ENCODE results near the gene LMX1A.

The LMX1A gene

DNA sequence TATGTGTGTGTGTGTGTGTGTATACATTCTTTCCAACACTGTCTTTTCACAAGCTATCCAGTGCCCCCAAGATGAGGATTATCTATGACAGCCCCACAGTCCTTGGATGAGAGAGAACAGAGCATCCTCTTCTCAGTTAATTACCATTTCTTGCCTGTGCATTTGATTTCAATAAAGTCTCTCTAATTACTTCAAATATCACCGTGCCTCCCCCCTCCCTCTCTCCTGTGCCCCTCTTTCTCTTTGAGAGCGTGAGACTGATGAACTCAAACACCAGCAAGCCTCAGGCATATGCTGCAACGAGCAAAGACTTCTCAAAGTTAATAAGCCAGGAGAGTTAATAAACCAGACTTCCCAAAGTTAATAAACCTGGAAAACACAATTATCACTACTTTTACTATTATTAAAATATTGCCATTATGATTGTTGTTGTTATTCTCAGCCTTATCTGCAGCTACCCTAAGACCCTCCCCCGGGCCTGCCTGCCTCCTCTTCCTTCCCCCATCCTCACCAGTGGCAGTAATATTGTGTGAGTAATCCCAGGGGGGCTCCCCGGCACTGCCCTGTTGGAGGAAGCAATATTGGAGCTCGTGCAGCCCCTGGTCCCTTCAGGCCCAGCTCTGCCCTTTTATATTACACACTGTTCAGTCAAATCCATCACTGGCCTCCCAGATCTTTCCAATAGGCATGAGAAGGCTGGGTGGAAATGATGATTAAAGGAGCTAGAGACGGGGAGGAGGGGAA is 30.9 kb downstream of the LMX1A start:
- DNase-seq (ENCODE audit: low read depth) = no peak

DNA sequence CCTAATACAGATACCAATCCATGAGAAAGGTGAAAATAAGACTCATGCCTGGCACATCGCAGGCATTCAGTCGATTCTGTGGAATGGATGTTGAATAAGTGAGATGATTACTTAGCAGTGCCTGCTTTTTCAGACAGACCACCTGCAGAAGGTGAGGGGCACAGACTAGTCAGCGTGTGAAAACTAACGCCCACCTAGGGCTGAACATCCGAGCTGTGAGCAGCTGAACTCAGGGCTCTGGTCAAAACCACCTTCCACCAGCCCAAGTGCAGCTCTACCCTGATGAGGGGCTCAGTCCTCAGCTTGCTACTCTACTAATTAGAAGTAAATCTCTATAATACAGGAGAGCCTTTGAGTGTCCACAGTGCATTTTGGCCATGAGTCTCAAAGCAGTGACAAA is 32.5 kb downstream of the LMX1A start:
- no peak for DNase-seq (ENCODE audit: low read depth)

DNA sequence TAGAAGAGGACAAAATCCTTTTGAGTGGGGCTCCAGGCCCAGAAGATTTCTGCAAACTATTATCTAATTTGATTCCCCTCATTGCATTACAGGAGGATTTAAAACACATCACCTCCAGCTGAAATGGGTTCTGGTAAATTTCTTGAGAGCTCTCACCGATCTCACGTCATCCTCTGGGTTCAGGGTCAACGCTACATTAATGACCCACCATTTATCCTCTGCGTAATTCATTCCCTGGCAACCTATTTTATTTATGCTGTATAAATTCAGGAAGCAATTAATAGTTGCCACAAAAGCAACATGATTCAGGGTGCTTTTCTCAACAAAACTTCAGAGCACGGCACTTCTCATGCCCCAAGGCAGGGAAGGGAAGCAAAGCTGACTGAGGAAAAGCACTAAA is 38.9 kb downstream of the LMX1A start:
- DNase-seq (ENCODE audit: low read depth) = no peak

DNA sequence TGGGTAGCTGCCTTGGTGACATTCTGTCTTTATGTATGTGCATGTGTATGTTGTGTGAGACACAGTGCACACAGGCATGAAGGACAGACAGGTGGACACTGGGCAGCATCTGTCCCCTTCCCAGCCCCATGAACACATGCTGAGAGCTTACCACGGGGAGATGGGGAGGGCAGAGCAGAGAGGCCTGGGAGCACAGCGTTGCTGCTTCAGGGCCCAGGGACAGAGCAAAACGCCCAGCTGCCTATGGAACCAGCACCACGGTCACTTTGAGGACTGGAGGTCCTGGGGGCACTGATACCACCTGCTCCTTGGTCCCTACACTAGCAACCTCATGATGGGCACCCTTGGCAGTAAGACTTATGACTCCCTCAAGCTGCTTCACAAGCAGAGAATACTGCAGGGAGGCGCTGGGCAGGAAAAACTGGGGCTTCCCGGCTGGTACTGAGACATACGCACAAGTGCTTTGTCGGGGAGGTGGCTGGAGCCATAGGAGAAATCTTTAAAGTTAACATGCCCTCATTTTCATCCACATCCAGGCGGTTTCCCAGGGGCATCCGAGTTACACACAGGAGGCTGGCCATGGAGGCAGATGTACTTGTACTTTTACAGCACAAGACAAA is 40.3 kb downstream of the LMX1A start:
- no peak for DNase-seq (ENCODE audit: low read depth)

DNA sequence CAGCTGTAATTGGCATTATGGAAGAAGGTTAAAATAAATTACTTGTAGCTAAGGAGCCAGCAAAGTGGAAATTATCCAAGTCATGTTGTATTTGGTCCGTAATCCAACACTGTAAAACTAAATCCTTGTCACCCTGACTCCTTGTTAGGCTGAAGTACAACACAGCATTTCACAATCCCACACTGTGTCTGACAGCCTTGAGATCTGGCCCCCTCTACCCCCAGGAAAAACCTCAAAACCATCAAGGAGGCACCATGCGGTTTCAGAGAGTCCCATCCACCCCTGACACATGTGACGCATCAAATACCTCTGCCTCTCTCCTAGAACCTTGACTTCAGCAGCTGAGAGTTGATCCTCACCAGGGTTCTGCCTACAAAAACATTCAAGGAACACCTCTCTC is 41.0 kb downstream of the LMX1A start:
- DNase-seq (ENCODE audit: low read depth) = no peak

DNA sequence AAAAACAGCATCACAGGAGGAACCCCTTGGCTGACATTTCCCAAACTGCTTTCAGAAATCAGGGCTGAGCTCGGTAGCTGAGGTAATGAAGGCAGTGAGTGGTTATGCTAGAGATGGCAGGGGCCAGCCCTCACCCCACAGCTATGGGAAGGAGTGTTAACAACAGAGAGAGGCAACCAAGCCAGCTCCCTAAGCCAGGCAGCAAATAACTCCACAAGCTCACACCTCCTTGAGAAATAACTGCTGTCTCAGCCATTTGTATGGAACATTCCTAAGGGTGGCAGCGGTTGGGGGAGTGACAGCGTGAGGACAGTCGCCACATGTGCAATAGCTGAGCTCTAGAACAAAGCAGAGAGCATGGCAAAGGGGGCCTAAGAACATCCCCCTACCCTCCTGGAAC is 42.6 kb downstream of the LMX1A start:
- no peak for DNase-seq (ENCODE audit: low read depth)

DNA sequence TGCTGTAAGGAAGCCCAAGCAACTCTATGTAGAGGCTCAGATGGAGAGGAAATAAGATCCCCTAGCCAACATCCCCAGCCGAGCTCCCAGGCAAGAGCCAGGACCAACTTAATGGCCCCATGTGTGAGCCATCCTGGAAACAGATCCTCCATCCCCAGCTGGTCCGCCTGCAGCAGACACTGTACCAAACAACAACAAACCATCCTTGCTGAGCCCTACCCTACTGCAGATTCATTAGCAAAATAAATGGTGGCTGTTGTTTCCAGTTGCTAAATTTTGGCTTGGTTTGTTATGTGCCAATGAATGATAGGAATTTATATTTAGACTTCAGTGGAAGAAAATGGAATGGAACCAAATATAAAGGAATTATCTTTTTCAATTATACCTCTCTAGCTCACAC is 43.9 kb downstream of the LMX1A start:
- DNase-seq (ENCODE audit: low read depth) = no peak

DNA sequence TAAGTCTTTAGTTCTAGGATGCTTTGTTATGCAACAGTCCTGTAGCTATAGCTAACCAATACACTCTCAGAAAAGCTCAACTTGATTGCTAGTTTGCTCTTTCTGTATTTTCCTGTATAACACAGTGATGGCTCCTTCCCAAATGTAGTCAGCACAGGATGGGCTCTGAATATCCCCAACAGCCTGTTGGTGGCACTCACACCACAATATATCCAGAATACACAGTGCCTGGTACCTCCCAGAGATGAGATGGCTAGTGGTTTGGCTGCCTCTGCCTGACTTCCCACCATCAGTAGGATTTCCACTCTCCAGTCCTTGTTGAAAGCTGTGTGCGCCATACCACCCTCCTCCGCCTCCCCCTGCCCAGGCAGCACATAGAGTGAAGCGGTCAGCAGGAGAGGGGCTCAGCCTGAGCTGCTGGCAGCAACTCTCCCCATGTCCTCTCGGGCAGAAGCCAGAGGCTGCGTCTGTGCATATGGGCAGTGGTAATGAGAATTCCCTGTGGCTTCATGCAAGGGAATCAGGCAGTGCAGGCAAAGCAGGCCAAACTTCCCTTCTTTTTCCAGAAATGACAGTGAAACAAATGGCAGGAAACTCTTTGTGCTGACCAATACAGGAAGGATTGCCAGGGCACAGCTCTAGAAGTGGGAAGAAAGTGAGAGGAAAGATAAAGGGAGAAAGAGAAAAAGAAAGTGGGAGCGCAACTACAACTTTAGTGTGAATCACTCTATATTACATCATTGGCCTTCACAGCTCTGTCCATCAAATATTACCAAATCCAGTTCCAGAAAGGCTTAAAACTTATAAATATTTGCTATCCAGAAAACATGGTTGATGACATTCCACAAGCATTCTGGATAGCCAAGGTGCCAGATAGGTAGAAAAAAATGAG is 49.7 kb downstream of the LMX1A start:
- no peak for DNase-seq (ENCODE audit: low read depth)

DNA sequence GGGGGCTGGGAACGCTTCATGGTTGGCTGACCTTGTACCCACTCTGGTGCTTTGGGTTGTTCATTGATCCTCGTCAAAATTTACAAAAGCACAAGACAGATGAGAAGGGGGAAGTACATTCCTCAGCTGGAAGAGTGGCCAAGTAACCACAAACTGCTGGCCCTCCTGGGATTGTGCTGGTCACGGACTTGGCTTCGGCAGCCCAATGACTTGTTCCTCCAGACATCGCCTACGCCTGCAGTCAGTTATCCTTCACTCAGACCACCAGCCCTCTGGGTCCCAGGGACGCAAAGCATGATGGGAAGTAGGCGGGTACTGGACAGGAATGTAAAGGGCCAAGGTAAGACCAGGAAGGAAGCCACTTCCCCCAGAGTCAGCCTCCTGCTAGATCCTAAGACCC is 53.1 kb downstream of the LMX1A start:
- DNase-seq (ENCODE audit: low read depth) = no peak

DNA sequence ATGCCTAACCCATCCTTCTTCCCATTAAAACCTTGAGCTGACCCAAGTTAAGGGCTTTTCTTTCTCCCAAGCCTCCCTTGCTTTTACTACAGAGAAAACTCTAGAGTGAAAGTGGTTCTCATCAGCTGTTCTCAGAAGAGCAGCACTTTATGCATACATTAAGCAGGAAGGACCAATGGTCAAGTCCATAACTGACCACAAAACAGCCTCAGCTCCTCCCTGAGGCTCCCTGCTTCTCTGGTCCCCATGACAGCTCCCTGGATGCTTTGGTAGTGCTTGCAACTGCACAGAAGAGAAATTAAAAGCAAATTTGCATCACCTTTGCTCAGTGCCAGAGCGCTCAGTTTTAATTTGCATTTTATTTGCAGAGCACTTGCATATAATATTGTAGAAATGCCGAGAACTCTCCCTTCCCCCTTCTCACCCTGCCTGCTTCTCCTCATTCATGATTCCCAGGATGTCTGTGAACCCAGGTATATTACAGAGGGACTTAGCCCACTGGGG is 56.1 kb downstream of the LMX1A start:
- DNase-seq (ENCODE audit: low read depth) = no peak

DNA sequence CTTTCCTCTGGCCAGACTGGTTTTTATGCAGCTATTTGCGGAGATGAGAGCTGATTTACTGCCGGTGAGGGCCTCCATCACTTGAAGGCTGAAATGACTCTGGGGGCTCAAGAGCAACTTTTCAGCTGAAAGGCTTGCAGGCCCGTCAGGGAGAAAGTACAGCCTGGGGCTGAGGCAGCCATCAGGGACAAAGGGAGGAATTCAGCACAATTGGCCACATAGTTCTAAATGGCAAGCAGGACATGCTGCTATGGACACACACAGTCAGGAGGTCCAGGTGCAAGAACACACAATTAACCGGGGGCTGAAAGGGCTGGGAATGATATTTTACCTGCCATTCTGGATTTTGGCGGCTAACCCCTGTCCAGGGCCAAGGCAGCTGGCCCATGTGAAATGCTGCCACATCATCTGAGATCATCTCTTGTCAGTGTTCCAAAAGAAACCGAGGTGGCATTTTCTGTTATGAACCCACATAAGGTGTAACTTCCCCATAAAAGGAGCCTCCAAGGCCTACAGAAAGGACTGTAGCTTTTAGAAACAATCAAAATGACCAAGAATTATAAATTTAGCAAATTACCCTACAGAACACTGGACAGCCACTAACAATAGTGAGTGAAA is 58.2 kb downstream of the LMX1A start:
- no peak for DNase-seq (ENCODE audit: low read depth)

DNA sequence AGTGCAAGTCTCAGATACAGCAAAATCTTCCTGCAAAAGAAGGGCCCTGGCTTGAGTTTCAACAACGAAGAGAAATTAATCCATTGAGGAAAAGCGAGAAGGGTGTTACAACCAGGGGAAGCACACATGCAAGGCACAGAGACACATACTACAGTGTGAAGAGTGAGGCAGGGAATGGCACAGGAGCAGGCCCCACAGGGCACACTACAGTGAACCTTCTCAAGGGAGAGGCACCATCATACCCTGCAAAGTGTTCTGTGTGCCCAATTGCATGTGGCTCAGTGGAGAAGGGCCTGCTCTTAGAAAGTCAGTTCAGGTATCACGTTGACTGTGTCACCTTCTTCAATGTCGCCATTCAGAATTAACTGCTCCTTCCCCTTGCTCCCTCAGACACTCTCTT is 60.3 kb downstream of the LMX1A start:
- no peak for DNase-seq (ENCODE audit: low read depth)

DNA sequence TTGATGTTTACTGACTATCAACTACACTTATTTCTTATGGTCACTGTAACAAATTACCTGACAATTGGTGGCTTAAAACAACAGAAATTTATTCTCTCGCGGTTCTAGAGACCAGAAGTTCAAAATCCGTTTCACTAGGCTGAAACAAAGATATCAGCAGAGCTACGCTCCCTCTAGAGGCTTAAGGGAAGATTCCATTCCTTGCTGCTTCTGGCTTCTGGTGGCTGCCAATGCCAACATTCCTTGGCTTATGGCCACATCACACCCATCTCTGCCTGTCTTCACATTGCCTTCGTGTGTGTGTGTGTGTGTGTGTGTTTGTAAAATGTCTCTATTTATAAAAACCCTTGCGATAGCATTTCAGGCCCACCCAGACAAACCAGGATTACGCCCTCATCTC is 66.4 kb downstream of the LMX1A start:
- peak; percentile 9 for DNase-seq (ENCODE audit: low read depth)

DNA sequence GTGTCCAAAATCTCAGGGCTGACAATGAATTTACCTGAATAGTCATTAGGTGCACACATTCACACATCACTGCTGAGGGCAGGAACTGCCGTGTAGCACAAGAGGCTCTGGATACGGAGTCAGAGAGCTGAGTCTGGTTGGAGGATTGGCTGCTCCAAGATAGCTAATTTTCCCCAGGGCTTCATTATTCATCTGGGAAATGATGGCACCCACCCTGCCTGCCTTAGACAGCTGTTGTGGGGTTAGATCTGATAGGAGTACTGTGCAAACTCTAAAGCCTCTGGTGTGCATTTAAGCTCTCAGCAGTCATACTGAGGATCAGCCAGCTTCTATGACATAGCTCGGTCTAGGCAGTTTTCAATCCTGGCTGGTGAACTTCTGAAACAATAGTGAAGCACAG is 67.0 kb downstream of the LMX1A start:
- DNase-seq (ENCODE audit: low read depth) = no peak

DNA sequence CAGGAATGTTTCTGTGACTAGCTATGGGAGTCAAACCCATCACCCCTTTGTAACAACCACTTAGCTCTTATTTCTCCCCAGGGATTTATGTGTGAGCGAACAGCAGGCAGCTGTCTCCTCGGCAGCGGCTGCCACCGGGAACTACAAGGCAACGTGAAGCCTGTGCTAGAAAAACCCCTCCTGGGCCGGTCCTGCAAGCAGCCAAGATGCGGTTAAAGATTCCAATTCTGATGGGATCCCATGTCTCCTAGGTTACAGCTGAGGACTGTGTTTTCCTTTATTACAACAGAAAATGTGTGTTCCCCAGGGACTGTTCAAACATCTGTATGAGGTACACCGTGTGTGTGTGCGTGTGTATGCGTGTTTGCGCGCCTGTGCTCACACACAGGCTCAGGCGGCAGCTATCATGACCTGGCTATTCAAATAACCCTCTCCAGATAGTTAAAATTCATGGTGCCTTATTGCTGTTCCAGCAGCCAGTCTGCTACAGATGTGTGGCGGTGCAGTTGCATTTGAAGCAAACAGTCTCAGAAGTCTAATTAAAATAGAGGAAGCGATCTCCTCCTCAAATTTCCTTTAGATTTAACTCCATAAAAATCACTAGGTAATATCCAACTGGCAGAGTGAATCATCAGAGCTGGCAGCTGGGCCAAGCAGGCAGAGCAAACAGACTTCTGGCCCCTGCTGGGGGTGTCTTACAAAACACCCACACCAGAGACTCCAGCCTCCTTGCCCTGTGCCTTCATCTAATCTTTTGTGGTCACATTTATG is 68.0 kb downstream of the LMX1A start:
- no peak for DNase-seq (ENCODE audit: low read depth)

DNA sequence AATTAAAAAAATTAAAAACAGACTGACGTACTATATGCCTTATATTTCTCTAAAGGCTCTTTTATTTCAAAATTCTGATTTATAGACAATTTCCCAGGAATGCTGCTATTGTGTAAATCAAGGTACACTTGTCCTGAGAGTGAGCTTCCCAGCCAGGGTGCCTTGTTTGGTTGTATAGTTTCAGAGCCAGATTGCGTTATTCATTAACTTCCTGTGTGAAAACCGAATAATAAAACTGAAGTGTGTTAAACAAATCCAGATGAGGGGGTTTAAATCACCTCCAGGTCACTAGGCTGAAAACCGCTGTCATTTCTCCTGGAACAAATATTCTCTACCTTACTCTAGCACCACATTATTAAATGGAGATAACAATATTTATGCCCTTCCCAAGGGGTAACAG is 68.7 kb downstream of the LMX1A start:
- no peak for DNase-seq (ENCODE audit: low read depth)

DNA sequence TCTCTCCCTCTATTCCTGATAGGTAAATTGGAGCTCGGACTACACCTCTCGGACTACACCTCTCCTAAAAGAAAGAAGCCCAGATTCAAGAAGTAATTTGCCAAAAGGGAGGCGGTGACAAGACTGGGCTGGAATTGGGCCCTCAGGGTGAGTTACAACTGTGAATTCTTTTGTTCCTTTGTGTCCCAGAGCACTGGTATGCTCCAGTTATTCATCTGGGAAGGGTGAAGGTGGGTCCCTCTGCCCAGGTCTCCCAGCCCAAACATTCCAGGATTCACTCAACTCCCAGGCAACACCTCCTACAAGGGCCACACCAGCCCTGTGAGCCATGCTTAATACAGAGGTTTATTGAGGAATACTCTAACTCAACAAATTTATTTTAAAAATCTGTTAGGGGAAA is 69.2 kb downstream of the LMX1A start:
- no peak for DNase-seq (ENCODE audit: low read depth)

DNA sequence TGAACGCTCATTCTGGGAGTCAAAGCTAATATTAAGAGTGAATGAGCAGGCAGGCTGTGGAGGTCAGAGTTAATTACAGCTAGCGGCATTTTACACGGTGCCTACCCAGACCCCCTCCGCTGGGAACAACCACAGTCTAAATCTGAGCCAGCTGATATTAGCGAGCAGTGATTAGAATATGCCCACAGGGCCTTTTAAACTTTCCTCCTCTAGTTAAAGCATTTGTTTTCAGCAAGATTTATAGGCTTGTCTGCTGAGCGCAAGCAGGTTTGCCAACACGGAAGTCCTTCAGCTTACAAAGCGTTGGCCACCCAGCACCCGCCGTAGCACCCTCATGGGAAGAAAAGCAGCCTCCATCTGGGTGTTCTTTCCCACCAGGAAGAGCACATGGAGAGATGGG is 72.1 kb downstream of the LMX1A start:
- DNase-seq (ENCODE audit: low read depth) = no peak

DNA sequence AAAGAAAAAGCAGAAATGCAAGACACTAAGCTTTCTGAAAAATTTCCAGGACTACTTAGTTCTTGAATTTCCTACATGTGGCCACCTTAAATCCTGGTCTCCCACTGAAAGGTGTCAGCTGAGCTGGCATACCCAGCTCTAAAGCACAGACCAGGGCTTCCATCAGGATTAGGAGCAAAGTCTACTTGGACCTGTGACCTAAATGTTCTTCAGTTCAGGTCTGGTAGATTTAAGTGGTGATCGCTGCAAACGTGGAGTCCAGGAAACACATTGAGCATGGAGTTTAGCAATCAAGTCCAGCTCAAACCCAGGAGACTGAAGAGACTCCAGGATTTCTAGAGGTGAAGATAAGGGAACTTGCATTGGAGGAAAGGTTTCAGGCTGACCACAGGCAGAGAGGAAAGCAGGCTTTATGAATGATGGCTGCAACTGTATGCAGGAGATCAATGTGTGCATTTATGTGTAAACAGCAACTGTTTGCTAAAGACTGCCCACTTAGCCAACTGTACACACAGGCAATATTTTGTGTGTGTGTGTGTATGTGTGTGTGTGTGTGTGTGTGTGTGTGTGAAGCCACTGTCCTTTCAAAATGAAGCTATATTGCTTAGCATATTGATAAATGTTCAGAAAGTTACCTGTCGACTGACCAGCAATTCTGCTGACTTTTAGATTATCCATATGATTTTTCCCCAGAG is 75.2 kb downstream of the LMX1A start:
- DNase-seq (ENCODE audit: low read depth) = no peak

DNA sequence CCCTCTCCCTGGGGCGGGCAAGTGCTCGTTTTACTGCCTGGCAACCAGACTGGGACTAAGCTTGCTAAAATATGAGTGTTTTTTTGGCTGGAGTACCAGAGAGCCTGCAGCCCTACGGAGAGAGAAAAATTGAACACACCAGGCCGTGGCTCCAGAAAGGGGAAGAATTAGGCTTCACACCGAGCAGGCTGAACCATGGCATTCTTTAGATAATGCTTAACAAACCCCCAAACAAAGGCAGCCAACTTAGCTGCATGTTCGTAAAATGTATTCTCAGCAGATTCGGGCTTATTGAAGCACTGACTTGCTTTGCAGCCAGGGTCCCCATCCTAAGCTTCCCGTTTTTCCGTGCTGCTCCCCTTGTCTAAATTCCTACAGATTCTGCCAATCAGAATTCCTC is 76.6 kb downstream of the LMX1A start:
- no peak for DNase-seq (ENCODE audit: low read depth)

DNA sequence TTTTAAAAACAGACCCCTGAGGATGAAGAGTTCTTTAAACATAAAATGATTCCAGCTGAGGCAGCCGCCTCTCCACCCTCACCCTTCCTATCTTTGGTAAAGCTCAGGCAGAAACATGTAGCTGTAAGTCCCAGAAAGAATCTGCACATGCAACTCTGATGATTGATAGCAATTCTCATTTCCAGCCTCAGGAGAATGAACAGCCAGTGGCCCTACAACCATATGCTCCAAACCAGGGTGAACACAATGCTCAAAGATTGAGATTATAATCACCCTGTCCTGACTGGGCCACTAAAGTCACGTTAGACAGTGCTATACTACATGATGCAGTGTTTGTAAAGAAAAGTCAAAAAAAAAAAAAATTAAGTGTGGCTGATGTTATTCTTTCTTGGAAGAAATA is 80.2 kb downstream of the LMX1A start:
- DNase-seq (ENCODE audit: low read depth) = no peak
